HepG2 (cell line): Measurements from ENCODE around the gene EGLN1. TPM values are rescaled to one million over a fixed set of nuclear protein-coding genes. Genes with fewer than 3 reads are reported as not detected.

Experiments used
- ATAC-seq: fragments of 200-7000 bp; cut with Tn5 transposase; 3 replicates; pipeline ENCODE4 v1.9.1; 2020; ENCODE audit warnings: mild to moderate bottlenecking, moderate library complexity
- BruUV-seq: library from RNA; stranded (reverse); fragments of 400-500 nt; replicated peaks from 2 replicates; lab custom pipeline; 2021; lab: Mats Ljungman, UMichigan
- CTCF ChIA-PET: fragments of 300-600 bp; formaldehyde crosslinking; extraction: SDS; loops from one replicate; lab custom pipeline; 2021; ENCODE audit warnings: low total read pairs, inconsistent platforms, low intra/inter-chr PET ratio; lab: Yijun Ruan, JAX
- POLR2A ChIA-PET: fragments of 350-600 bp; sonication (Branson Sonifier 250); formaldehyde crosslinking; loops from one replicate; lab custom pipeline; 2020; ENCODE audit warnings: antibody characterized with exemption, inconsistent platforms; lab: Yijun Ruan, JAX
- DNase-seq: peaks from one replicate; pipeline ENCODE4 v3.0.0-alpha.2; 2015; ENCODE audit warnings: low spot score
- FAIRE-seq: peaks from 3 replicates; lab custom pipeline; 2011; peaks lifted over from hg19 to GRCh38; lab: Jason Lieb, UNC
- H2AFZ ChIP-seq: one replicate; pipeline ENCODE4 v1.6.1; 2011; ENCODE audit warnings: low read length, inconsistent platforms
- H3K27ac ChIP-seq: fragments of 300-600 bp; 3 replicates; pipeline ENCODE4 v1.8.0; 2011; ENCODE audit warnings: mixed run types, mild to moderate bottlenecking, mixed read lengths, low read length, inconsistent platforms; ENCODE audit not compliant: insufficient read depth; ENCODE audit errors: extremely low read length
- H3K27me3 ChIP-seq, 2 experiments: fragments of 200-600 bp in 1 of 2; 2 replicates in 1 of 2; 3 replicates in 1 of 2; pipeline versions ENCODE4 v1.6.0 to v1.8.0; 2011; ENCODE audit warnings: low read length in 2 of 2, mild to moderate bottlenecking in 2 of 2, moderate library complexity in 2 of 2, inconsistent platforms in 1 of 2; ENCODE audit not compliant: insufficient read depth in 2 of 2, control insufficient read depth in 1 of 2
- H3K36me3 ChIP-seq, 2 experiments: fragments of 200-600 bp in 1 of 2; replicated peaks in 1 of 2; 2 replicates in 1 of 2; 3 replicates in 1 of 2; pipeline versions ENCODE4 v1.5.1 to v1.8.0; 2011; ENCODE audit warnings: low read length in 2 of 2, inconsistent platforms in 1 of 2; ENCODE audit not compliant: insufficient read depth in 2 of 2, control insufficient read depth in 1 of 2
- H3K4me1 ChIP-seq: 2 replicates; pipeline ENCODE4 v1.5.1; 2012; ENCODE audit warnings: low read length, inconsistent platforms; ENCODE audit not compliant: insufficient read depth
- H3K4me2 ChIP-seq: 2 replicates; pipeline ENCODE4 v1.6.0; 2011; ENCODE audit warnings: low read depth, low read length, inconsistent platforms
- H3K4me3 ChIP-seq, 3 experiments: fragments of 200-600 bp in 1 of 3; sonication (generic), shearing (Covaris generic) in 1 of 3; replicated peaks in 1 of 3; 2 replicates each; pipeline ENCODE4 v1.5.1; 2011 to 2016; ENCODE audit warnings: low read length in 3 of 3, inconsistent platforms in 2 of 3, low read depth in 2 of 3, mild to moderate bottlenecking in 2 of 3, control low read depth in 1 of 3, mixed read lengths in 1 of 3; ENCODE audit not compliant: insufficient read depth in 1 of 3
- H3K79me2 ChIP-seq: one replicate; pipeline ENCODE4 v1.6.1; 2011; ENCODE audit warnings: low read length, inconsistent platforms; ENCODE audit not compliant: insufficient read depth
- H3K9ac ChIP-seq: 2 replicates; pipeline ENCODE4 v1.6.0; 2011; ENCODE audit warnings: mild to moderate bottlenecking, low read depth, low read length, inconsistent platforms; ENCODE audit not compliant: insufficient read depth
- H3K9me3 ChIP-seq: 2 replicates; pipeline ENCODE4 v1.5.1; 2012; ENCODE audit warnings: mild to moderate bottlenecking, low read length
- H4K20me1 ChIP-seq: 2 replicates; pipeline ENCODE4 v1.6.0; 2011; ENCODE audit warnings: inconsistent platforms, mild to moderate bottlenecking, low read length, moderate library complexity; ENCODE audit not compliant: insufficient read depth
- CEBPB ChIP-seq: IDR thresholded peaks from 2 replicates; pipeline ENCODE4 v1.6.1; 2011; ENCODE audit warnings: low read depth, low read length, improper control_type of control experiment, borderline replicate concordance
- FOSL2 ChIP-seq: sonication (generic); formaldehyde crosslinking; IDR thresholded peaks from 2 replicates; pipeline ENCODE4 v1.4.0; 2020; ENCODE audit warnings: missing genetic modification reagents
- HNRNPK ChIP-seq: fragments of 200-400 bp; formaldehyde crosslinking; IDR thresholded peaks from 2 replicates; pipeline ENCODE4 v1.6.1; 2018; ENCODE audit warnings: low read length, low read depth, moderate library complexity, mild to moderate bottlenecking; ENCODE audit not compliant: poor library complexity, severe bottlenecking
- MAFF ChIP-seq: IDR thresholded peaks from 2 replicates; pipeline ENCODE4 v1.6.1; 2011; ENCODE audit warnings: low read depth, low read length, improper control_type of control experiment
- MAFK ChIP-seq, 2 experiments: IDR thresholded peaks in 1 of 2; conservative IDR thresholded peaks in 1 of 2; 2 replicates each; pipeline ENCODE4 v1.6.1; 2011; ENCODE audit warnings: improper control_type of control experiment in 2 of 2, low read length in 2 of 2
- STAG1 ChIP-seq: sonication (generic); formaldehyde crosslinking; IDR thresholded peaks from 2 replicates; pipeline ENCODE4 v1.4.0; 2020; ENCODE audit warnings: missing genetic modification reagents
- ZBTB1 ChIP-seq: sonication (generic); formaldehyde crosslinking; IDR thresholded peaks from 2 replicates; pipeline ENCODE4 v1.4.0; 2020; ENCODE audit warnings: missing genetic modification reagents, borderline replicate concordance
- ZNF280D ChIP-seq: sonication (generic); formaldehyde crosslinking; IDR thresholded peaks from 2 replicates; pipeline ENCODE4 v1.5.1; 2020; ENCODE audit warnings: mild to moderate bottlenecking, missing genetic modification reagents
- ZNF7 ChIP-seq: IDR thresholded peaks from 2 replicates; pipeline ENCODE4 v1.6.1; 2016; ENCODE audit warnings: missing biosample characterization, missing genetic modification reagents
- WGBS: methylation state at CpG from one replicate; pipeline ENCODE4 v1.1.6; 2017; ENCODE audit warnings: low lambda C conversion rate; 5-methylcytosine and 5-hydroxymethylcytosine counted together
- in situ Hi-C: cut with HindIII; loops from 2 replicates; pipeline ENCODE4 v1.10.0; 2017; ENCODE audit warnings: low pct_unique_long_range_greater_than_20kb; ENCODE audit not compliant: extremely low pct_ligation_motif_present
- intact Hi-C: fragments of 100-400 bp; cut with micrococcal nuclease; formaldehyde crosslinking; loops from one replicate; pipeline ENCODE4 v1.10.0; 2022; ENCODE audit not compliant: unreplicated experiment
- polyA plus RNA-seq, 8 experiments: library from polyadenylated mRNA; depleted of rRNA in 3 of 8; stranded (reverse) in 7 of 8; unstranded in 1 of 8; fragments of >200 nt; fragmentation: Illumina TruSeq in 4 of 8; extraction: Trizol in 4 of 8; gene quantifications; 2 replicates each; pipeline versions ENCODE4 v1.2.1 to v1.2.3, GENCODE V29; 2011 to 2016; ENCODE audit warnings: low read depth in 4 of 8, missing spikeins in 1 of 8, mixed read lengths in 1 of 8; ENCODE audit not compliant: insufficient read depth in 1 of 8
- total RNA-seq, 5 experiments: library from RNA; depleted of rRNA; stranded (reverse); fragments of >200 nt; fragmentation: Illumina TruSeq; extraction: Trizol; gene quantifications; 2 replicates each; pipeline ENCODE4 v1.2.3, GENCODE V29; 2016; ENCODE audit warnings: low read depth in 1 of 5

The EGLN1 gene
- total and polyA plus RNA-seq, 2 of the 13 experiments (the other 11 are each of a cell fraction or from before 2014, with no cell fraction given), result 34.4 to 44.1 TPM

- TF ChIP-seq STAG1 (CRISPR knock-in tag) (peak; percentile 95), ZNF7 (CRISPR knock-in tag) (no peak), FOSL2 (CRISPR knock-in tag) (0 out of 2 replicates have a peak, but pooled peaks have one; percentile 16), CEBPB (peak; percentile 19; the same call in 1 of the 2 replicates)
Measured at GRCh38 chr1:231357831-231358354, 64.2 kb downstream of the EGLN1 start (continued).

- Histone ChIP-seq H3K9ac (no peak overlapping the region), H3K9me3 (no peaks in the 10 kb centered on the region), H3K4me2 (no peak overlapping the region), H2AFZ (no peak overlapping the region), H3K36me3 (peaks cover 7 to 10% of the 10 kb centered on the region in 2 experiments; a peak in 4 of 5 replicates)
- in situ Hi-C loops, result loop anchor here (5.0 kb wide), 1 partner anchor 245 kb away; no protein-coding TSS in a partner anchor
- CTCF ChIA-PET, result interaction anchor here (0.9 to 3.4 kb wide), 5 partner anchors 193 to 246 kb away, joined by 3 to 23 read pairs (median 15); no protein-coding TSS in a partner anchor
- no peak for ATAC-seq
- TF ChIP-seq ZNF280D (CRISPR knock-in tag), result no peak
- peak; percentile 31 for TF ChIP-seq MAFF
- no peak for TF ChIP-seq HNRNPK
- no peak for TF ChIP-seq ZBTB1 (CRISPR knock-in tag)
- TF ChIP-seq MAFK (conservative IDR thresholded peaks at IDR 0.05 in 1 of 2, IDR thresholded peaks at IDR 0.05 in 1 of 2; ENCODE audit: low read length in 2 of 2), result peak in 1 of 2 experiments; percentile 48; a peak in 1 of 4 replicates
- TF ChIP-seq, all 625 proteins: peak for 2
- peaks cover 7% of the 10 kb centered on the region; the same call in 1 of the 2 replicates for H3K4me1 ChIP-seq
- no peak overlapping the region for H3K4me3 ChIP-seq
- POLR2A ChIA-PET, result no interaction called here
- H3K27ac ChIP-seq, result no peak overlapping the region
- 87% methylated on average over 10 of the region's 10 CpGs for WGBS
- intact Hi-C loops, result loop anchor here (1.0 to 2.0 kb wide), 3 partner anchors 64 to 334 kb away; no protein-coding TSS in a partner anchor
- no TSS peak for BruUV-seq
- no peaks in the 10 kb centered on the region for H3K79me2 ChIP-seq
- H4K20me1 ChIP-seq, result no peaks in the 10 kb centered on the region
- H3K27me3 ChIP-seq, result no peaks in the 10 kb centered on the region
- no peak for DNase-seq
- no peak for FAIRE-seq
Measured at GRCh38 chr1:231357187-231357772, 64.8 kb downstream of the EGLN1 start.
